ENCODE measurements around the gene GNA15.
"Not testable (repeated sequence)": the region's sequence is repeated elsewhere in the genome, so short reads cannot be mapped to it uniquely, and the experiment has no call there.

Gene GNA15

GRCh38 chr19:3192684-3193083 lies 56.9 kb downstream of the GNA15 start:
- no peak for FAIRE-seq

- FAIRE-seq, result no peak
Observed at GRCh38 chr19:3193256-3194105, 57.6 kb downstream of the GNA15 start.

GRCh38 chr19:3194106-3195087 lies 58.6 kb downstream of the GNA15 start:
- FAIRE-seq, result no peak

GRCh38 chr19:3196064-3196932 lies 60.5 kb downstream of the GNA15 start:
- FAIRE-seq, result no peak

- FAIRE-seq, result no peak
Observed at GRCh38 chr19:3196933-3197205, 61.0 kb downstream of the GNA15 start.

GRCh38 chr19:3198901-3199700 lies 63.3 kb downstream of the GNA15 start:
- no peak for FAIRE-seq

GRCh38 chr19:3201072-3201700 lies 65.4 kb downstream of the GNA15 start:
- no peak for FAIRE-seq

- FAIRE-seq, result no peak
Observed at GRCh38 chr19:3201911-3202310, 66.1 kb downstream of the GNA15 start.

- FAIRE-seq, result no peak
Observed at GRCh38 chr19:3202346-3202745, 66.5 kb downstream of the GNA15 start.

GRCh38 chr19:3202895-3203294 lies 67.1 kb downstream of the GNA15 start:
- FAIRE-seq, result not testable (repeated sequence)

GRCh38 chr19:3203805-3204645 lies 68.2 kb downstream of the GNA15 start:
- no peak for FAIRE-seq

- no peak for FAIRE-seq
Observed at GRCh38 chr19:3204646-3205275, 68.9 kb downstream of the GNA15 start.

- no peak for FAIRE-seq
Observed at GRCh38 chr19:3206216-3206953, 70.6 kb downstream of the GNA15 start.

- no peak for FAIRE-seq
Observed at GRCh38 chr19:3207461-3208242, 71.8 kb downstream of the GNA15 start.

GRCh38 chr19:3208317-3209207 lies 72.7 kb downstream of the GNA15 start:
- no peak for FAIRE-seq

- no peak for FAIRE-seq
Observed at GRCh38 chr19:3210347-3211017, 74.6 kb downstream of the GNA15 start.

GRCh38 chr19:3211191-3211590 lies 75.4 kb downstream of the GNA15 start:
- no peak for FAIRE-seq

All from G401.6 (cell line).